ENCODE data around the gene LGALS1.

- no peak for TF ChIP-seq CTCF (IDR thresholded peaks at IDR 0.05)
- no peak for TF ChIP-seq POLR2A (IDR thresholded peaks at IDR 0.05)
Observed at GRCh38 chr22:37660709-37661045, 14.8 kb upstream of the LGALS1 start.

All from adrenal gland (tissue), 5 donors.